GM12801 (cell line): ENCODE data around the gene STRAP.

Experiments used
- CTCF ChIP-seq: IDR thresholded peaks from one replicate; pipeline ENCODE4 v1.5.1; 2011; ENCODE audit warnings: control low read depth; ENCODE audit not compliant: insufficient read length; ENCODE audit errors: extremely low read depth

Gene STRAP

GRCh38 chr12:15856097-15856982, 25.8 kb upstream of the STRAP start:
- no peak for TF ChIP-seq CTCF

GRCh38 chr12:15858353-15858752, 23.8 kb upstream of the STRAP start:
- TF ChIP-seq CTCF: no peak

- no peak for TF ChIP-seq CTCF
These were observed 23.1 kb upstream of the STRAP start for GRCh38 chr12:15859116-15859515.

- TF ChIP-seq CTCF: no peak
These were observed 20.8 kb upstream of the STRAP start for GRCh38 chr12:15861404-15861803.

- no peak for TF ChIP-seq CTCF
These were observed 19.3 kb upstream of the STRAP start for GRCh38 chr12:15862840-15863239.

- TF ChIP-seq CTCF: no peak
These were observed 18.8 kb upstream of the STRAP start for GRCh38 chr12:15863372-15863771.

- no peak for TF ChIP-seq CTCF
These were observed 18.2 kb upstream of the STRAP start for GRCh38 chr12:15863984-15864383.

- no peak for TF ChIP-seq CTCF
These were observed 14.0 kb upstream of the STRAP start for GRCh38 chr12:15868186-15868585.
